Right atrium auricular region (tissue), 2 donors: ENCODE results near the gene CCDC192. TPM values are rescaled to one million over a fixed set of nuclear protein-coding genes. Genes with fewer than 3 reads are reported as not detected.

Experiments used
- DNase-seq: peaks from one replicate; pipeline ENCODE4 v3.0.0-alpha.2; 2019; ENCODE audit warnings: low spot score
- H3K27ac ChIP-seq, 2 donors: fragments of 200-600 bp; sonication (generic); 1 replicate in 1 of 2; 2 replicates in 1 of 2; pipeline ENCODE4 v1.5.1; 2016 to 2019
- H3K27me3 ChIP-seq, 2 donors: fragments of 200-600 bp; sonication (generic); one replicate each; pipeline versions ENCODE4 v1.5.1 to v1.6.0; 2017 to 2019
- H3K36me3 ChIP-seq: fragments of 200-600 bp; sonication (generic); one replicate; pipeline ENCODE4 v1.5.1; 2016
- H3K4me1 ChIP-seq, 2 donors: fragments of 200-600 bp; sonication (generic); one replicate each; pipeline versions ENCODE4 v1.5.1 to v1.6.0; 2017 to 2019
- H3K4me3 ChIP-seq, 2 donors: fragments of 200-600 bp; sonication (generic); 1 replicate in 1 of 2; 2 replicates in 1 of 2; pipeline ENCODE4 v1.5.1; 2017 to 2019; ENCODE audit warnings: mild to moderate bottlenecking in 1 of 2, moderate library complexity in 1 of 2
- H3K9me3 ChIP-seq, 2 donors: fragments of 200-600 bp; sonication (generic); one replicate each; pipeline ENCODE4 v1.5.1; 2019
- CTCF ChIP-seq, 2 donors: fragments of 200-600 bp; sonication (generic); IDR thresholded peaks; one replicate each; pipeline ENCODE4 v1.5.1; 2019; ENCODE audit warnings: antibody characterized with exemption in 2 of 2
- total RNA-seq, 2 donors: library from RNA; depleted of rRNA; stranded (reverse); fragments of >200 nt; gene quantifications; one replicate each; pipeline ENCODE4 v1.1.0, GENCODE V29; 2016

The CCDC192 gene
- total RNA-seq, 2 donors from 2014 or later: not detected

GRCh38 chr5:127799293-127799905, 96.2 kb downstream of the CCDC192 start:
- DNase-seq: no peak
- Histone ChIP-seq H3K27me3 (no peaks in the 10 kb centered on the region), H3K9me3 (no peaks in the 10 kb centered on the region), H3K4me1 (peaks cover 0 to 8% of the 10 kb centered on the region in 2 donors), H3K36me3 (no peaks in the 10 kb centered on the region), H3K4me3 (no peak overlapping the region), H3K27ac (no peak overlapping the region)
- TF ChIP-seq CTCF (IDR thresholded peaks at IDR 0.05): no peak

GRCh38 chr5:127801751-127802476, 98.7 kb downstream of the CCDC192 start:
- Histone ChIP-seq H3K9me3 (no peaks in the 10 kb centered on the region), H3K36me3 (no peaks in the 10 kb centered on the region), H3K4me1 (peaks cover 0 to 8% of the 10 kb centered on the region in 2 donors), H3K27ac (no peak overlapping the region), H3K27me3 (no peaks in the 10 kb centered on the region), H3K4me3 (no peak overlapping the region)
- TF ChIP-seq CTCF (IDR thresholded peaks at IDR 0.05): no peak
- no peak for DNase-seq

- Histone ChIP-seq H3K9me3 (no peaks in the 10 kb centered on the region), H3K27ac (no peak overlapping the region), H3K27me3 (no peaks in the 10 kb centered on the region), H3K4me3 (no peak overlapping the region), H3K36me3 (no peaks in the 10 kb centered on the region), H3K4me1 (peaks cover 0 to 8% of the 10 kb centered on the region in 2 donors)
- no peak for TF ChIP-seq CTCF (IDR thresholded peaks at IDR 0.05)
- no peak for DNase-seq
These were observed 99.3 kb downstream of the CCDC192 start for GRCh38 chr5:127802477-127802865.

GRCh38 chr5:127804886-127805426, 101.8 kb downstream of the CCDC192 start:
- Histone ChIP-seq H3K27ac (no peak overlapping the region), H3K4me3 (no peak overlapping the region), H3K36me3 (no peaks in the 10 kb centered on the region), H3K9me3 (no peaks in the 10 kb centered on the region), H3K27me3 (no peaks in the 10 kb centered on the region), H3K4me1 (peaks cover 0 to 8% of the 10 kb centered on the region in 2 donors)
- DNase-seq: no peak
- TF ChIP-seq CTCF (IDR thresholded peaks at IDR 0.05): no peak

GRCh38 chr5:127805448-127805847, 102.3 kb downstream of the CCDC192 start:
- TF ChIP-seq CTCF (IDR thresholded peaks at IDR 0.05): no peak
- Histone ChIP-seq H3K9me3 (no peaks in the 10 kb centered on the region), H3K36me3 (no peaks in the 10 kb centered on the region), H3K27ac (no peak overlapping the region), H3K27me3 (no peaks in the 10 kb centered on the region), H3K4me1 (peaks cover 0 to 8% of the 10 kb centered on the region in 2 donors), H3K4me3 (no peak overlapping the region)
- DNase-seq: no peak
